MM.1S (cell line): ENCODE results near the gene PTPN12.

Experiments
- EZH2 ChIP-seq: fragments of 300-600 bp; sonication (generic); optimal IDR thresholded peaks from 2 replicates; pipeline ENCODE3; 2017; ENCODE audit warnings: low read depth, mild to moderate bottlenecking, antibody characterized with exemption, low read length, mixed read lengths
- TF ChIP-seq, protein P1 (sequence below): fragments of 300-600 bp; sonication (generic); IDR thresholded peaks from 2 replicates; pipeline ENCODE4 v1.5.1; 2016; ENCODE audit warnings: antibody characterized with exemption, low read length, mixed read lengths

GRCh38 chr7:77506899-77507298, 30.2 kb upstream of the PTPN12 start:
- TF ChIP-seq, protein P1, sequence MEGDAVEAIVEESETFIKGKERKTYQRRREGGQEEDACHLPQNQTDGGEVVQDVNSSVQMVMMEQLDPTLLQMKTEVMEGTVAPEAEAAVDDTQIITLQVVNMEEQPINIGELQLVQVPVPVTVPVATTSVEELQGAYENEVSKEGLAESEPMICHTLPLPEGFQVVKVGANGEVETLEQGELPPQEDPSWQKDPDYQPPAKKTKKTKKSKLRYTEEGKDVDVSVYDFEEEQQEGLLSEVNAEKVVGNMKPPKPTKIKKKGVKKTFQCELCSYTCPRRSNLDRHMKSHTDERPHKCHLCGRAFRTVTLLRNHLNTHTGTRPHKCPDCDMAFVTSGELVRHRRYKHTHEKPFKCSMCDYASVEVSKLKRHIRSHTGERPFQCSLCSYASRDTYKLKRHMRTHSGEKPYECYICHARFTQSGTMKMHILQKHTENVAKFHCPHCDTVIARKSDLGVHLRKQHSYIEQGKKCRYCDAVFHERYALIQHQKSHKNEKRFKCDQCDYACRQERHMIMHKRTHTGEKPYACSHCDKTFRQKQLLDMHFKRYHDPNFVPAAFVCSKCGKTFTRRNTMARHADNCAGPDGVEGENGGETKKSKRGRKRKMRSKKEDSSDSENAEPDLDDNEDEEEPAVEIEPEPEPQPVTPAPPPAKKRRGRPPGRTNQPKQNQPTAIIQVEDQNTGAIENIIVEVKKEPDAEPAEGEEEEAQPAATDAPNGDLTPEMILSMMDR: no peak
- no peak for TF ChIP-seq EZH2
